ENCODE data around the gene STK32B. TPM values are rescaled to one million over a fixed set of nuclear protein-coding genes. Genes with fewer than 3 reads are reported as not detected.

The STK32B gene
- total RNA-seq, 1 experiment from 2014 or later: not detected

- peaks cover 6% of the 10 kb centered on the region for H3K9me3 Mint-ChIP-seq (ENCODE audit: low read depth, unreplicated experiment)
- CTCF ChIA-PET: no interaction called here
- H3K27ac Mint-ChIP-seq (ENCODE audit: unreplicated experiment): no peak overlapping the region
- no TSS peak for BruUV-seq (replicated peaks)
- H3K27me3 Mint-ChIP-seq (ENCODE audit: unreplicated experiment): no peaks in the 10 kb centered on the region
- no peaks in the 10 kb centered on the region for H3K36me3 Mint-ChIP-seq (ENCODE audit: insufficient read depth, unreplicated experiment)
- intact Hi-C loops (cut with micrococcal nuclease; ENCODE audit: unreplicated experiment): no loop called here
- TF ChIP-seq CTCF (IDR thresholded peaks at IDR 0.05; ENCODE audit: unreplicated experiment): no peak
- H3K4me3 Mint-ChIP-seq (ENCODE audit: low read depth, unreplicated experiment): no peak overlapping the region
- no peaks in the 10 kb centered on the region for H3K4me1 Mint-ChIP-seq (ENCODE audit: low read depth, unreplicated experiment)
- no peak for DNase-seq
Measured at GRCh38 chr4:5184606-5185005, 133.3 kb downstream of the STK32B start.

- CTCF ChIA-PET: no interaction called here
- no TSS peak for BruUV-seq (replicated peaks)
- Mint-ChIP-seq H3K27ac (ENCODE audit: unreplicated experiment) (no peak overlapping the region), H3K4me1 (ENCODE audit: low read depth, unreplicated experiment) (no peaks in the 10 kb centered on the region), H3K27me3 (ENCODE audit: unreplicated experiment) (no peaks in the 10 kb centered on the region), H3K36me3 (ENCODE audit: insufficient read depth, unreplicated experiment) (no peaks in the 10 kb centered on the region), H3K9me3 (ENCODE audit: low read depth, unreplicated experiment) (peaks cover 4% of the 10 kb centered on the region), H3K4me3 (ENCODE audit: low read depth, unreplicated experiment) (no peak overlapping the region)
- TF ChIP-seq CTCF (IDR thresholded peaks at IDR 0.05; ENCODE audit: unreplicated experiment): no peak
- no peak for DNase-seq
- intact Hi-C loops (cut with micrococcal nuclease; ENCODE audit: unreplicated experiment): no loop called here
Measured at GRCh38 chr4:5185551-5185950, 134.3 kb downstream of the STK32B start.

DNA sequence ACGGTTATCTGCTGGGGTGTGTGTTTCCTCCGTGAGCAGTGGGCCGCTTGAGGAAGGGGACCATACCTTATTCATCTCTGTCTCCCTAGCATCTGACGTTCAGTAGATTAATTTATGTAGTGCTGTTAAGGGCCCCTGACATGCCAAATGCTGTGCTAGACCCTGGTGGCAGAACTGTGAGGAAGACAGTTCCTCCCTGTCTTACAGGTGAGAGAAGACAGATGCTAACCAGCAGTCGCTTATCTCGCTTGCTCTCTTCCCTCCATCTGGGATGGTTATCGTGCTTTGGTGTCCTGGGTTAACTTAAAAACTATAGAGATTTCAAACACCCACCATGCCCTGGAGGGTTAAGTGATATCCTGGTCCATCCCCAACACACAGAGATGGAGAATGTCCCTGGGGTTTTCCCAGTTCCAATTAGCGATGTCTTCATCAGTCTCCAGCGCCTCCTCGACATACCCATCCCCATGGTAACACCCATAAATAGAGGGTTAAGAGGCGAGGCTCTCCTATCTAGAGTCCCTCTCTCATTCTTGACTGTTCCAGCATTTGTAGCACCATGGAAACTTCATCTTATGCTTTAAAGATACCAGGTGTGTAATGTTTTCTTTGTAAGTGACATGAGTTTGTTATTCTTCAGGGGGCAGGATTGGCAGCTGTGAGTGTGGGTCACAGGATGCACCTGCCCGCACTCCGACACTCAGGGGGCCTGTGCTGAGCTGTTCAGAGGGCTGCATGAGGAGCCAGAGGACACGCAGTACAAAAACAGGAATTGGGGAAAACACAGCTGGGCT, 135.2 kb downstream of the STK32B start:
- no peak overlapping the region for H3K27ac Mint-ChIP-seq (ENCODE audit: unreplicated experiment)

DNA sequence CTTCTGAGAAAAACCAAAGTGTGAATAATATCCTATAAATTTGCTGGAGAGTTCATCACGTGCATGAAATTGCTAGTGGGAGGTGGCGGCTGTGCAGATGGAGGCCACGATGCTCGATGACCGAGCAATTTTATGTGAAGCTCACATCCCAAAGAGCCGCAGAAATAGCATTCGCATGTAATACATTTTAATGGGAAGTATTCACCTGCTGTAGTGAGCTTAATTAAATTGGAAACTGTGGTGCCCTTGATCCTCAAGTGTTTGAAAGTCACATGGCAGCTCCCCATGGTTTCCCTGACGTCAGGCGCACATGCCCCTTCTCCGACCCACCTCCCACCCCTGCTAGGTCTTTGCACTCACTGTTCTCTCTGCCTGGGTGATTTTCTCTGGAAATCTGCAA, 136.8 kb downstream of the STK32B start:
- Mint-ChIP-seq H3K4me1 (ENCODE audit: low read depth, unreplicated experiment) (no peaks in the 10 kb centered on the region), H3K9me3 (ENCODE audit: low read depth, unreplicated experiment) (peaks cover 4% of the 10 kb centered on the region), H3K36me3 (ENCODE audit: insufficient read depth, unreplicated experiment) (no peaks in the 10 kb centered on the region), H3K4me3 (ENCODE audit: low read depth, unreplicated experiment) (no peak overlapping the region), H3K27ac (ENCODE audit: unreplicated experiment) (no peak overlapping the region), H3K27me3 (ENCODE audit: unreplicated experiment) (no peaks in the 10 kb centered on the region)
- CTCF ChIA-PET: no interaction called here
- TF ChIP-seq CTCF (IDR thresholded peaks at IDR 0.05; ENCODE audit: unreplicated experiment): no peak
- no TSS peak for BruUV-seq (replicated peaks)
- no peak for DNase-seq
- intact Hi-C loops (cut with micrococcal nuclease; ENCODE audit: unreplicated experiment): no loop called here

More for the DNA sequence above, 135.2 kb downstream of the STK32B start:
- Mint-ChIP-seq H3K4me1 (ENCODE audit: low read depth, unreplicated experiment) (no peaks in the 10 kb centered on the region), H3K4me3 (ENCODE audit: low read depth, unreplicated experiment) (no peak overlapping the region), H3K9me3 (ENCODE audit: low read depth, unreplicated experiment) (peaks cover 4% of the 10 kb centered on the region), H3K36me3 (ENCODE audit: insufficient read depth, unreplicated experiment) (no peaks in the 10 kb centered on the region), H3K27me3 (ENCODE audit: unreplicated experiment) (no peaks in the 10 kb centered on the region)
- CTCF ChIA-PET: no interaction called here
- BruUV-seq (replicated peaks): no TSS peak
- no peak for DNase-seq
- no peak for TF ChIP-seq CTCF (IDR thresholded peaks at IDR 0.05; ENCODE audit: unreplicated experiment)
- intact Hi-C loops (cut with micrococcal nuclease; ENCODE audit: unreplicated experiment): no loop called here
